ENCODE measurements around the gene LRBA.
A peak's percentile ranks its signal among the peaks of the same experiment; 100 is the strongest.

Gene LRBA

GRCh38 chr4:151013944-151014343 is 1.1 kb downstream of the LRBA start:
- no peaks in the 10 kb centered on the region; the same call in 1 of the 2 replicates for H3K36me3 ChIP-seq (ENCODE audit: insufficient read depth, low read length)
- TF ChIP-seq CTCF (IDR thresholded peaks at IDR 0.05; ENCODE audit: borderline replicate concordance, extremely low read depth, low read length, poor library complexity, severe bottlenecking) (no peak), EZH2 (IDR thresholded peaks at IDR 0.05; ENCODE audit: borderline replicate concordance, low read depth, low read length, severe bottlenecking) (no peak)
- H3K79me2 ChIP-seq (ENCODE audit: insufficient read depth, low read length) = peaks cover 38% of the 10 kb centered on the region
- H2AFZ ChIP-seq (ENCODE audit: low read depth, low read length) = 0 out of 2 replicates have a peak overlapping the region, but pooled peaks have one; percentile 100
- peaks cover 42% of the 10 kb centered on the region for H3K4me1 ChIP-seq (ENCODE audit: insufficient read depth, low read length)
- ATAC-seq (ENCODE audit: insufficient read depth, low read depth) = no peak
- H3K27ac ChIP-seq (ENCODE audit: low read length) = peak overlapping the region; percentile 84
- no peaks in the 10 kb centered on the region for H3K9me3 ChIP-seq (ENCODE audit: insufficient read depth, low read length, severe bottlenecking)
- DNase-seq = no peak
- H3K9ac ChIP-seq (ENCODE audit: low read depth, low read length) = peak overlapping the region; percentile 92
- peak overlapping the region; percentile 54 to 100; a peak in 3 of 4 replicates for H3K4me3 ChIP-seq (ENCODE audit: low read depth in 1 of 2, low read length in 2 of 2)
- H4K20me1 ChIP-seq (ENCODE audit: insufficient read depth, low read length) = no peaks in the 10 kb centered on the region
- H3K27me3 ChIP-seq (ENCODE audit: insufficient read depth, low read length, poor library complexity) = no peaks in the 10 kb centered on the region
- peak overlapping the region; percentile 80 for H3K4me2 ChIP-seq (ENCODE audit: insufficient read depth, low read length)

- no peak for DNase-seq
- Histone ChIP-seq H3K4me2 (ENCODE audit: insufficient read depth, low read length) (peak overlapping the region; percentile 80), H4K20me1 (ENCODE audit: insufficient read depth, low read length) (no peaks in the 10 kb centered on the region), H3K4me1 (ENCODE audit: insufficient read depth, low read length) (peaks cover 42% of the 10 kb centered on the region), H3K36me3 (ENCODE audit: insufficient read depth, low read length) (no peaks in the 10 kb centered on the region; the same call in 1 of the 2 replicates), H3K79me2 (ENCODE audit: insufficient read depth, low read length) (peaks cover 38% of the 10 kb centered on the region), H3K4me3 (ENCODE audit: low read depth in 1 of 2, low read length in 2 of 2) (peak overlapping the region in 1 of 2 experiments; percentile 100; a peak in 1 of 4 replicates), H3K9ac (ENCODE audit: low read depth, low read length) (peak overlapping the region; percentile 92), H2AFZ (ENCODE audit: low read depth, low read length) (no peak overlapping the region), H3K27ac (ENCODE audit: low read length) (no peak overlapping the region), H3K27me3 (ENCODE audit: insufficient read depth, low read length, poor library complexity) (no peaks in the 10 kb centered on the region), H3K9me3 (ENCODE audit: insufficient read depth, low read length, severe bottlenecking) (no peaks in the 10 kb centered on the region)
- no peak for ATAC-seq (ENCODE audit: insufficient read depth, low read depth)
- no peak for TF ChIP-seq EZH2 (IDR thresholded peaks at IDR 0.05; ENCODE audit: borderline replicate concordance, low read depth, low read length, severe bottlenecking)
- TF ChIP-seq CTCF (IDR thresholded peaks at IDR 0.05; ENCODE audit: borderline replicate concordance, extremely low read depth, low read length, poor library complexity, severe bottlenecking) = no peak
Observed at GRCh38 chr4:151013491-151013890, 1.6 kb downstream of the LRBA start.

- ATAC-seq (ENCODE audit: insufficient read depth, low read depth) (no peak), DNase-seq (no peak)
- no peak for TF ChIP-seq CTCF (IDR thresholded peaks at IDR 0.05; ENCODE audit: borderline replicate concordance, extremely low read depth, low read length, poor library complexity, severe bottlenecking)
- no peak for TF ChIP-seq EZH2 (IDR thresholded peaks at IDR 0.05; ENCODE audit: borderline replicate concordance, low read depth, low read length, severe bottlenecking)
Observed at GRCh38 chr4:151012820-151013219, 2.3 kb downstream of the LRBA start.

More at GRCh38 chr4:151012820-151013219, 2.3 kb downstream of the LRBA start:
- H3K9ac ChIP-seq (ENCODE audit: low read depth, low read length) = peak overlapping the region; percentile 92
- peaks cover 38% of the 10 kb centered on the region for H3K79me2 ChIP-seq (ENCODE audit: insufficient read depth, low read length)
- H3K27me3 ChIP-seq (ENCODE audit: insufficient read depth, low read length, poor library complexity) = no peaks in the 10 kb centered on the region
- no peak overlapping the region for H2AFZ ChIP-seq (ENCODE audit: low read depth, low read length)
- H3K36me3 ChIP-seq (ENCODE audit: insufficient read depth, low read length) = no peaks in the 10 kb centered on the region; the same call in 1 of the 2 replicates
- H3K4me3 ChIP-seq (ENCODE audit: low read depth in 1 of 2, low read length in 2 of 2) = peak overlapping the region in 1 of 2 experiments; percentile 100; a peak in 2 of 4 replicates
- peaks cover 42% of the 10 kb centered on the region for H3K4me1 ChIP-seq (ENCODE audit: insufficient read depth, low read length)
- no peak overlapping the region for H3K27ac ChIP-seq (ENCODE audit: low read length)
- H3K4me2 ChIP-seq (ENCODE audit: insufficient read depth, low read length) = peak overlapping the region; percentile 80
- no peaks in the 10 kb centered on the region for H4K20me1 ChIP-seq (ENCODE audit: insufficient read depth, low read length)
- no peaks in the 10 kb centered on the region for H3K9me3 ChIP-seq (ENCODE audit: insufficient read depth, low read length, severe bottlenecking)
